B cell (primary cell): ENCODE data around the gene MTHFD1L.

Source experiments
- CTCF ChIP-seq: fragments of 200-600 bp; IDR thresholded peaks from one replicate; pipeline ENCODE4 v1.8.0; 2022; ENCODE audit warnings: antibody characterized with exemption, mild to moderate bottlenecking
- EZH2 ChIP-seq: IDR thresholded peaks from 2 replicates; pipeline ENCODE4 v1.6.1; 2012; ENCODE audit warnings: borderline replicate concordance, low read depth, mild to moderate bottlenecking, moderate library complexity, low read length; ENCODE audit not compliant: insufficient read depth, poor library complexity, severe bottlenecking

DNA sequence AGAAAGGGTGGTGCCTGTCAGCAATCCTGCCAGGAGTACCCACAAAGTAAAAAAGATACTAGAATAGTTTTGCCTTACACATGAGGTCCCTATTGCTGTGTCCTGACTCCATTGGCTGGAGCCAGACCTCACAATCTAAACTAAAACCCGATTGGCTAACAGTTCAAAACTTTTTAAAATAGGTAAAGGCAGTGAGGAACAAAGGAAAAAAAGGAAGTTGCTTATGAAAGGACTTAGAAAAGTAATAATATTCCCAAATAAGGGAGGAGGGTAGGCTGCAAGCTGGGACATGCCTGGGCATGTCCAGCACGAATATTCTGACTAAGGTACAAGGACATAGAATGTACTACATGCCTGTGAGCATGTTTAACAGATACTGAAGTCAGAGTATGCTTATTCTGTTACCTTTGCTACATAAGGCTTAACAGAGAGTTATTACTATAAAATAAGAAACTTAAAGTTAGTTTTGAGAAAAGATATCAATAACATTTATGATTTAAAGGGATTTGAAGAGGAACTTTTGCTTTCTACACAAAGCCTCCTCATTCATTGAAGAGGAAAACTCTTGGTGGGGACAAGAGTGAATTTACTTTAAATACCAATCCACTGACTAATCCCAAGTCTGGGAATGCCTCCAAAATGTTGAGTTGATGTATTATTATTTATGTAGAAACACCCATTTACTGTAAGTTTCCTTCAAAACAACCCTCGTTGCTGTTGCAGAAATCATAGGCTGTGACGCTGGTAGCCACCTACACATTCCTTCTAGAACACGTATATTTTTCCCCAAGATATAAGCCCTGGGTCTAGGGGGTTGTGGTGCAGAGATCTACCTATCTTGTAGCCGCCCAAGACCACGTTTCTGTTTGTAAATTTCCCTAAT lies 8.2 kb upstream of the MTHFD1L start:
- TF ChIP-seq CTCF (no peak), EZH2 (no peak)
